Measurements from ENCODE around the gene TGFA. TPM values are rescaled to one million over a fixed set of nuclear protein-coding genes. Genes with fewer than 3 reads are reported as not detected.

Gene TGFA
- total RNA-seq, 1 donor from 2014 or later: 0.31 TPM

- intact Hi-C loops (cut with micrococcal nuclease): no loop called here
- H3K36me3 Mint-ChIP-seq (ENCODE audit: low read depth): no peaks in the 10 kb centered on the region
- H3K9me3 Mint-ChIP-seq: no peaks in the 10 kb centered on the region
- H3K4me3 Mint-ChIP-seq: no peak overlapping the region
- ATAC-seq (ENCODE audit: low read depth): no peak
- ChIA-PET POLR2A (no interaction called here), CTCF (no interaction called here)
- peaks cover 2% of the 10 kb centered on the region for H3K4me1 Mint-ChIP-seq
- DNase-seq: no peak
- TF ChIP-seq CTCF (IDR thresholded peaks at IDR 0.05): no peak
- peaks cover 15% of the 10 kb centered on the region for H3K27me3 Mint-ChIP-seq
- no peak overlapping the region for H3K27ac Mint-ChIP-seq
Observed at GRCh38 chr2:70463997-70464396, 89.6 kb downstream of the TGFA start.

- Mint-ChIP-seq H3K36me3 (ENCODE audit: low read depth) (no peaks in the 10 kb centered on the region), H3K27ac (no peak overlapping the region), H3K4me3 (no peak overlapping the region), H3K4me1 (peaks cover 2% of the 10 kb centered on the region), H3K9me3 (no peaks in the 10 kb centered on the region), H3K27me3 (peaks cover 17% of the 10 kb centered on the region)
- no peak for DNase-seq
- ChIA-PET POLR2A (no interaction called here), CTCF (no interaction called here)
- intact Hi-C loops (cut with micrococcal nuclease): no loop called here
- TF ChIP-seq CTCF (IDR thresholded peaks at IDR 0.05): no peak
- no peak for ATAC-seq (ENCODE audit: low read depth)
Observed at GRCh38 chr2:70463581-70463980, 90.0 kb downstream of the TGFA start.

GRCh38 chr2:70461981-70462876 lies 91.4 kb downstream of the TGFA start:
- no peaks in the 10 kb centered on the region for H3K9me3 Mint-ChIP-seq
- H3K27ac Mint-ChIP-seq: no peak overlapping the region
- H3K36me3 Mint-ChIP-seq (ENCODE audit: low read depth): no peaks in the 10 kb centered on the region
- ATAC-seq (ENCODE audit: low read depth): no peak
- no peaks in the 10 kb centered on the region for H3K4me1 Mint-ChIP-seq
- ChIA-PET CTCF (no interaction called here), POLR2A (no interaction called here)
- intact Hi-C loops (cut with micrococcal nuclease): no loop called here
- no peak overlapping the region for H3K4me3 Mint-ChIP-seq
- H3K27me3 Mint-ChIP-seq: peaks cover 21% of the 10 kb centered on the region
- TF ChIP-seq CTCF (IDR thresholded peaks at IDR 0.05): no peak
- no peak for DNase-seq

GRCh38 chr2:70461414-70461813 lies 92.2 kb downstream of the TGFA start:
- Mint-ChIP-seq H3K36me3 (ENCODE audit: low read depth) (no peaks in the 10 kb centered on the region), H3K27ac (no peak overlapping the region), H3K4me3 (no peak overlapping the region), H3K4me1 (no peaks in the 10 kb centered on the region), H3K27me3 (peaks cover 19% of the 10 kb centered on the region), H3K9me3 (no peaks in the 10 kb centered on the region)
- intact Hi-C loops (cut with micrococcal nuclease): no loop called here
- ChIA-PET CTCF (no interaction called here), POLR2A (no interaction called here)
- no peak for TF ChIP-seq CTCF (IDR thresholded peaks at IDR 0.05)
- no peak for DNase-seq
- ATAC-seq (ENCODE audit: low read depth): no peak

GRCh38 chr2:70460333-70460732 lies 93.3 kb downstream of the TGFA start:
- ATAC-seq (ENCODE audit: low read depth): no peak
- H3K9me3 Mint-ChIP-seq: no peaks in the 10 kb centered on the region
- no peaks in the 10 kb centered on the region for H3K4me1 Mint-ChIP-seq
- DNase-seq: no peak
- no peaks in the 10 kb centered on the region for H3K36me3 Mint-ChIP-seq (ENCODE audit: low read depth)
- no peak for TF ChIP-seq CTCF (IDR thresholded peaks at IDR 0.05)
- peaks cover 13% of the 10 kb centered on the region for H3K27me3 Mint-ChIP-seq
- ChIA-PET CTCF (interaction anchor here (1.1 kb wide), 1 partner anchor 37 kb away, joined by 3 read pairs; no protein-coding TSS in a partner anchor), POLR2A (no interaction called here)
- no peak overlapping the region for H3K27ac Mint-ChIP-seq
- intact Hi-C loops (cut with micrococcal nuclease): no loop called here
- no peak overlapping the region for H3K4me3 Mint-ChIP-seq

Measured in activated B cell treated with CpG ODN at 0.5 μM for 24 hours (primary cell).